ENCODE measurements around the gene BRI3.

Gene BRI3

DNA sequence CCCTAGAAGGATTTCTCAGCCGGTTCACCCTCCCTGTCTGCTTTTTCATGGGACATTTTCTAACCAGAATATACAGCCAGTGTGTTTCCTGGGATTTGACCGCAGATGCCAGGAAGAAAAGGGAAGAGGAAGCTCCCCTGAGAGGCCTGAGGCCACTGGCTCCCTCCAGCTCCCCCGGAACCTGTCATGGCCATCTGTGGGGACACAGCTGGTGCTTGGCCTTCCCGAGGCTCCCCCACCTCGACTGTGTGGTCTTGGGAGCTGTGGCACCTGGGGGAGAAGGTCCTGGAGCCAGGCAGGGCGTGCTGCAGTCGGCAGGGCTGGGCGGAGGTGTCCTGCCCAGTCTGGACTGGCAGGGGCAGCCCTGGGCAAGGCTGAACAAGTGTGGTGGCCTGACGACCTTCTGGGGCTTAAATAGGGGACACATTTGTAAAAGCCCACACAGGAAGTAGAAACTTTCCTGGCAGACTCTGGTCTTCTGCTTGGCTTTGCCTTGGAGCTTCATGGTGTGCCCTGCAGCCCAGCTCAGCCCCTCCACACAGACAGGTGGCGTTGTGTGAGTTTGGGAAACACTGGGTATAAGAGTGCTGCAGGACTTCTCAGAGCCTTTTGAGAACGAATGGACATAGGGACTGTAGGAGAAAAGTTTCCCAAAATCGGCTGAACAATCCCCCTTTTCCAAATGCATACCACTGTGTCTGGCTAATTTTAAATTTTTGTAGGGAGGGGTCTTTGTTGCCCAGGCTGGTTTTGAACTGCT, 6.8 kb downstream of the BRI3 start:
- DNase-seq: no peak

DNA sequence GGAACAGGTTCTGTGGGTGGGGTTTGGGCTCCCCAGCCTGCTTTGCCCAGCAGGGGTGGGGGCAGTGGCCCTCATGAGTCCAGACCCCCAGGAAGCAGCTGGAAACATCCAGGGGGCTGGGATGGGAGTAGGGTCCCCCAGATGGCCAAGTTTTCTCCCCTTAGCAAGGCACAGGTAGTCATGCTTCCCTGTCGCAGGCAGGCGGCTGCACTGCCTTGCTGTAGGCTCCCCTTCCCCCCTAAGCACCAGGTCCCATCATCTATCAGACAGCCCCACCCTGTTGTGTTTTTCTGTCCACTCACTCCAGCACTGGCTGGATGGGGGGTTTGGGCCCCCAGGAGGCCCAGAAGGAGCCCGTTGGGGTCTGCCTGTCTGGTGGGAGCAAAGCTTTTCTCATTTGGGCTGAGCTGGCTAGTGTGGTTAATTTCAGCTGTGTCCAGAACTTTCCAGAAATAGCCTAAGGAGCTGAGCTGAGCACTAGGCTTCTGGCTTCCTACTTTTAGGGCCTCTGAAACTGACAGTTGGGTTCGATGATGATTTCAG, 7.9 kb downstream of the BRI3 start:
- DNase-seq: no peak

GRCh38 chr7:98291717-98292116, 10.2 kb downstream of the BRI3 start:
- DNase-seq: no peak

- no peak for DNase-seq
Observed at GRCh38 chr7:98293265-98293664, 11.8 kb downstream of the BRI3 start.

DNA sequence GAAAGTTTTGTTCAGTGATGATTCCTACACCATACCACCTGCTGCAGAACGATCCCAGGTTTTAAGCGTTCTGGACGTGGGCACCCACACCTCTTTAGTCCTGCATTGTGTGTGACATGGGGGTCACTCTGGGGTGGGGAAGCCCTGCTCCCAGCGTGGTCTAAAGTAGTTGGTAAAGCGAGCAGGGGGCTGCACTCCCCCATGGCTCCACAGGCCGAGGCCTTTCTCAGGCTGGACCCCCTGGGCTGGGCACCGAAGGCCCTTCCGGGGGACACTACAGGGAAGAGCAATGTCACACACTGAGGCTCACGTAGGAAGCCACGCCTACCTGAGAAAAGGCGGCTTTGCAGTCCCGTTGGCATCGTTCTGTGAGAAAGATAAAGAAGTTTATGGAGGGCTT, 12.3 kb downstream of the BRI3 start:
- DNase-seq: no peak

GRCh38 chr7:98294326-98294725, 12.8 kb downstream of the BRI3 start:
- no peak for DNase-seq

- DNase-seq: no peak
Observed at GRCh38 chr7:98294798-98295382, 13.4 kb downstream of the BRI3 start.

GRCh38 chr7:98295467-98296192, 14.1 kb downstream of the BRI3 start:
- no peak for DNase-seq

DNA sequence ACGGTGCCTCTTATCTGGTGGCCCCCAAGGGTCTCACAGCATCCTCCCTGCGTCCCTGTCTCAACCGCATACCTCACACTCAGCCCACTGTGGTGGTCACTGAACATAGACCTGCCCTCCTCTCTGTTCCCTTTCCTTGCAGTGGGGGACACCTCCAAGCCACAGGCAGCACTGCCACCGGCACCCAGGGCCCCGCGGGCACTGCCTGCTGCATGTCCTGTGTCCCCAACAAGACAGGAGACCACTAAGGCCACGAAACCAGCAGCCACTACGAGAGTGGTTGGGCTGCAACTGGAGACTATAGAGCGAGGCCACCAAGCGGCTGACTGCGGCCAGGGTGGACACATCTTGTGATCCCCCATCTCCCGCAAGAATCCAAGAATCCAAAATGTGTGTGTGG, 15.3 kb downstream of the BRI3 start:
- no peak for DNase-seq

DNA sequence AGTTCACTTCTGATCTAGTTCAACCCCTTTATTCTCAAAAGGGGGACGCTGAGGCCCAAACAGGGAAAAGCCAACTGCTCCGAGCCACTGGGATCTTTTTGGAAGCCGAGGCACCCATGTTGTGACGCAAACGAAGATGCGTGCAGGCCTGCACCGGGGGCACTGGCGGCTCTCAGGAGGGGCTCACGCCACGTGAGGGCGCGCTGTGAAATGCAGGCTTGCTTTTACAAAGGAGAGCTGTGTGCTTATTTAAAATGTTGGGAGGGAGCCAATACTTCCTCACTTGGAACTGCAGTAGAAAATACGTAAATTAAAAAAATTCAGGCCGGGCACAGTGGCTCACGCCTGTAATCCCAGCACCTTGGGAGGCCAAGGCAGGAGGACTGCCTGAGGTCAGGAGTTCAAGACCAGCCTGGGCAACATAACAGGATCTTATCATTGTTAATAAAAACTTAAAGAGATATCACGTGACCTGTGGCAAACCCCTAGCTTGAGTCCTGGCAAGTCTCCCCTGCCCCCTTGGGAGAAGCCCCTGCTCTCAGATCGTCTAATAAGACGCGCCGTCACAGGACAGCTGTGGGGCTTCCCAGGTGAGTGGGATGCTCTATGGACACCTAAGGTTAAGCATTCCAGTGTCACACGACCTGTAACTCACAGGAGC, 16.3 kb downstream of the BRI3 start:
- no peak for DNase-seq

GRCh38 chr7:98300595-98301372, 19.3 kb downstream of the BRI3 start:
- DNase-seq: no peak

- DNase-seq: no peak
Observed at GRCh38 chr7:98301693-98302470, 20.4 kb downstream of the BRI3 start.

DNA sequence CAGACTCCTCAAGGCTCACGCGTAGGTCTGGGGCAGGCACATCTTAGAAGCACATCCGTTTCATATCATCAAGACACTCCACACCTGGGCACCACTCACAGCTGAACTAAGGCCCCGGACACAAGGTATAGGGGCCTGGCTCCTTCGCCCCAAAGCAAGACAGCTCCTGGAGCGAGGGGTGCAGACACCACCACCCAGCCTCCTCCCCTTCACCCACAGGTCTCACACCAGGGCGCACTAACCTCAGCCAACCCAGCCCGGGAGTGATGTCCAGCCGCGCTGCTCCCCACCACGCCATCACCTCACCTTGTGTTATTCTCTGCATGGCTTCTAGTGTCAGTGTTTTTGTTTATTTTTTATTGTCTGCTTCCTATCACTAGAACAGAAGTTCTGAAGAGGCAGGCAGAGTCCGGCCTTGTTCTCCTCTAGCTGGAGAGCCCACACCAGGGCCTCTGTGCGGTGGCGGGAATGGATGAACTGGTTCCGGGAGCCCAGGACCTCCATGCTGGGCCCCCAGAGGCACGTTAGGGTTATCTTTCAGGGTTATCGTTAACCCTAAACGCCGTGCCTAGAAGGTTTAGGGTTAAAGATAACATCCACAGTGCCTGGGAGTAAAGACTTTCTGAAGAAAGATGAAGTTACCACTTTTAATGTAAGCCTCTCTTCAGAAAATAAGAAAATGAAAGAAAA, 21.8 kb downstream of the BRI3 start:
- no peak for DNase-seq

DNA sequence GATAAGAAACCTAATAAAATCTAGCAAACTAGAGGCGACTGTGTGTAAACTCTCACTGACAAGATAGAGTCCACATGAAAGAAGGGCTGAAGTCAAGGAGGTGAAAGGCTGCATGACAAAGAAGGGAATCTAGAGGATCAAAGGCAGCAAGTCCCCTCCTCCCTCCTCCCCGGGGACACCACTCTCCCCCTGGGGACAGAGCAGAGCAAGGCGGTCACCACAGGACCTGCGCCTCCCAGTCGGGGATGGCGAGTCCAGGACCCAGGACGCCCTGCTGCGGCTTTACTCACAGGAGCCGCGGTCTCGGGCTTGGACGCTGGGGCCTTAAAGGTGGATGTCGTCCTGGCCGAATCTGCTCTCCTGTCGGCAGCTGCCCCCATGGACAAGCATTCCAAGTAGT, 22.4 kb downstream of the BRI3 start:
- no peak for DNase-seq

DNA sequence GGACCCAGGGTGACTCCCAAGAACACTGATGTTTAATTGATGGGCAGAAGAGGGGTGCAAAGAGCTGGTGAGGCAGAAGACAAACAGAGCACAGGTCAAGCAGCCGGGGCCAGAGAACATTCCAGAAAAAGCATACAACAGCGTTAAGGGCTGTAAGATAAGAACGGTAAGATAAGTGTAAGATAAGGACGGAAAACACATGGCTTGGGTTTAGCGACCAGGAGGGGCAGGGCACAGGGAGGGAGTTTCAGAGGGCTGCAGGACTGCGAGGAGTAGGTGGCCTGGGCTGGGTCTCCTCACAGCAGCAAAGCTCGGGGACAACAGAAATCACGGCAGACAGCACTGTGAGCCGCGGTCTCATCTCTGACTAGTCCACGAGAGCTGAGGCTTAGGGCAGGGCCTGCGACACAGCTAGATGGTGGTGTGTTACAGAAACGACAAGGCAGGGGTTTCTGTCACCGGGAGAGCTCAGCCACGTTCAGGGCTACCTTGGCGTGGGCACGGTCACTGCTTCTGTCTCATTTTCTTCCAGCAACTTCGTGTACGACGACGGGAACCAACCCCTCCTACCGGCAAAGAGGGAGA, 24.6 kb downstream of the BRI3 start:
- DNase-seq: no peak

GRCh38 chr7:98307971-98308466, 26.5 kb downstream of the BRI3 start:
- DNase-seq: no peak

- DNase-seq: no peak
Observed at GRCh38 chr7:98309566-98309965, 28.1 kb downstream of the BRI3 start.

GRCh38 chr7:98312201-98312600, 30.7 kb downstream of the BRI3 start:
- no peak for DNase-seq

GRCh38 chr7:98314469-98314868, 33.0 kb downstream of the BRI3 start:
- DNase-seq: no peak

- DNase-seq: no peak
Observed at GRCh38 chr7:98315318-98315993, 34.0 kb downstream of the BRI3 start.

All from activated gamma-delta T cell treated with Interleukin-2 at 50 U/mL for 16 hours (primary cell).